ENCODE data around the gene CCDC18.

DNA sequence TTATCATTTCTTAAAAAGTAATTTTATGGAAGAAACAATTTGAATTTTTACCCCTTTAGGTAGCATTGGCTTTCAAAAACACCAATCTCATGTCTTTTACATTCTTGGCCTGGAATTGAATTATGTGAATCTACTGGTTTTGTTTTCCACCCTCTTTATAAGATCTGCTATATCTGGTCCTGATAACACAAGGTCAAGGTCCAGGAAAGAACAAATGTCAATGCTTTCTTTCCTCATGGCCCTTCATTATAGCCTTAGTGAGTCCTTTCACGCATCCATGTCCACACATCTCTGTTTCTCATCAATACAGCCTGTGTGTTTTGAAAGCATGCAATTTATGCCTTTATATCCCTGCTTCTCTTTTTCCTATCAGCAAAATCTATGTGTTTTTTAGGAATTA is 141.2 kb downstream of the CCDC18 start:
- TF ChIP-seq, protein P1, sequence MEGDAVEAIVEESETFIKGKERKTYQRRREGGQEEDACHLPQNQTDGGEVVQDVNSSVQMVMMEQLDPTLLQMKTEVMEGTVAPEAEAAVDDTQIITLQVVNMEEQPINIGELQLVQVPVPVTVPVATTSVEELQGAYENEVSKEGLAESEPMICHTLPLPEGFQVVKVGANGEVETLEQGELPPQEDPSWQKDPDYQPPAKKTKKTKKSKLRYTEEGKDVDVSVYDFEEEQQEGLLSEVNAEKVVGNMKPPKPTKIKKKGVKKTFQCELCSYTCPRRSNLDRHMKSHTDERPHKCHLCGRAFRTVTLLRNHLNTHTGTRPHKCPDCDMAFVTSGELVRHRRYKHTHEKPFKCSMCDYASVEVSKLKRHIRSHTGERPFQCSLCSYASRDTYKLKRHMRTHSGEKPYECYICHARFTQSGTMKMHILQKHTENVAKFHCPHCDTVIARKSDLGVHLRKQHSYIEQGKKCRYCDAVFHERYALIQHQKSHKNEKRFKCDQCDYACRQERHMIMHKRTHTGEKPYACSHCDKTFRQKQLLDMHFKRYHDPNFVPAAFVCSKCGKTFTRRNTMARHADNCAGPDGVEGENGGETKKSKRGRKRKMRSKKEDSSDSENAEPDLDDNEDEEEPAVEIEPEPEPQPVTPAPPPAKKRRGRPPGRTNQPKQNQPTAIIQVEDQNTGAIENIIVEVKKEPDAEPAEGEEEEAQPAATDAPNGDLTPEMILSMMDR (IDR thresholded peaks at IDR 0.05): no peak
- no peak for TF ChIP-seq POLR2A (IDR thresholded peaks at IDR 0.05)
